T-helper 1 cell (primary cell): ENCODE measurements around the gene SLC5A1.
A peak's percentile ranks its signal among the peaks of the same experiment; 100 is the strongest.
"Not testable (repeated sequence)": the region's sequence is repeated elsewhere in the genome, so short reads cannot be mapped to it uniquely, and the experiment has no call there.

Experiments used
- DNase-seq, 5 donors: peaks; one replicate each; pipeline ENCODE4 v3.0.0-alpha.2; 2012 to 2020

Gene SLC5A1

DNA sequence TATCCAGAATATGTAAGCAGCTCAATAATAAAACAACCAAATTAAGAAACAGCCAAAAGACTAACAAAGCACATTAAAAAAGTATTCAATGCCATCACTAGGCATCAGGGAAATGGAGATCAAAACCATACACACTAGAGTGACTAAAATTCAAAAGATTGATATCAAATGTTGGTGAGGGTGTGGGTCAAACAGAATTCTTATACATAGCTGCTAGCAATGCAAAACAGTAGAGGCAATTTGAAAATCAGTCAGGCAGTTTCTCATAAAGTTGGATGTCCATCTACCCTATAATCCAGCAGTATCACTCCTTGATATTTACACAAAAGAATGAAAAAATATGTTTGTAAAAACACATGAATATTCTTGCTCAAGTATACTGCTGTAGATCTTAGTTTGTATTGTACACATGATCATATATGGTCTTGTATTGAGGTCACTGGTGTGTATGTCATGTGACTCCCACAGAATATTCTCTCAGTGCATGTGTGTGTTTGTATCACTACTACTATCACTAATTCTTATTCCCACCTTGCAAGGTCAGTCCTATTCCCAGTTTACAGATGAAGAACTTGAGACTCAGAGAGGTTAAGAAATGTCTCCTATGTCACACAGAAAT, 54.9 kb downstream of the SLC5A1 start:
- DNase-seq, result no peak

DNA sequence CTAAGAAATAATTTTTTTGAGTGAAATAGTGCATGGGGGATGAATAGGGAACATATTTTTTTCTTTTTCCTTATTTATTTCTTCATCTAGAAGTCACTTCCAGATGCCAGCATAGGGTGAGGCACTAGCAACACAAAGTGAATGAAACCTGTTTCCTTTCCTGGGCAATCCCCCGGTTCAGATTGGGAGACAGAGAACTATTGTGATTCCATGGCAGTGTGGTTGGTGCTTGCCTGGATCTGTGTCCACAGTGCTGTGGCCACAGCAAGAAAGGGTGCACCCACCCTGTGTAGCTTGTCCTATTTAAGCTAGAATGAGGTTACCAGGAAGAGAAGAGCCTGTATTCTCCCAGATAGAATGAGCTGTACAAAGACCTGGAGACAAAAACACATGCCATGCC, 57.6 kb downstream of the SLC5A1 start:
- no peak for DNase-seq

DNA sequence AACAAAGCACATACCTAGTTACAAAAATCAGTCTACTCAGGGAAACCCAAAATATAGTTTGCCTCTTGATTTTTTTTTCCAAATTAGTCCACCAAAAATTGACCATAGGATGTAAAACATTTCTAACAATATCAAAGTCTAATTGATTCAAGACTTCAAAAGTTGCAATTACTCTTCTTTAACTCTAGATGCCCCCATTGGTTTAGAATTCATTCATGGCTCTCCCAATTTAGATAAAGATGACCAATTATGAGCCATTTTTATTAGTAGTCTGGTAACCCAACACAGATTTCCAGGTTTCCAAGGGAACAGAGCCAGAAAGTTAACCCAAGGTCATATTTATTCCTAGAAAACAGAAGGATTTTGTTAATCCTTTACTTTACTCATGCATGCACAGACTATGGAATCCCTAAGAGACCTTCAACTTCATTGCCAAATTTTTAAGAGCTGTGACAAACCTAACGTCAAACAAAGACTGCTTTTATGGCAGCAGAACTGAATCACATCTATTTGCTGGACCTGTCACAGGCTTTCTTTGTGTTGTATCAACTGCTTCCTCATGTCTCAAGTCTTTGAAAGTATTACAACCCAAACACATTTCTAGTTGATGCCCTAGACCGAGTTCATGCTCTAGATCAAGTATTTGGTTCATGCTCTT, 60.7 kb downstream of the SLC5A1 start:
- DNase-seq, result no peak

DNA sequence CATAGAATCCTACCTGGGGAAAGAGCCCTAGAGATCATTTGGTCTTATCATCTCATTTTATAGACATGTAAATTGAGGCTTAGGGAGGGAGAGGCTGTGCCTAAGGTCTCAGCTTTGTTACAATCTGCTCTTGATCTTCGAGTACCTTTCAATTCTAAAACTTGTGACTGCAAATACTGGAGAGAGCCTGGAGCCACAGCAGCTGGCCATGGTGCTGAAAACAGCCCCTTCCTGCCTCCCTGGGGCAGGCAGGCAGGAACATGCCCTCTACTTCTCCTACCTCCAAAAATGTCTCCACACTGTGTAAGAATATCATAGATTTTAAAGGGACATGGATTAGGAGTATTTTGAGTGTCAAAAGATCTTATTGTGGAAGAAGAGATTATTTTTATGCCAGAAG, 63.9 kb downstream of the SLC5A1 start:
- no peak for DNase-seq

DNA sequence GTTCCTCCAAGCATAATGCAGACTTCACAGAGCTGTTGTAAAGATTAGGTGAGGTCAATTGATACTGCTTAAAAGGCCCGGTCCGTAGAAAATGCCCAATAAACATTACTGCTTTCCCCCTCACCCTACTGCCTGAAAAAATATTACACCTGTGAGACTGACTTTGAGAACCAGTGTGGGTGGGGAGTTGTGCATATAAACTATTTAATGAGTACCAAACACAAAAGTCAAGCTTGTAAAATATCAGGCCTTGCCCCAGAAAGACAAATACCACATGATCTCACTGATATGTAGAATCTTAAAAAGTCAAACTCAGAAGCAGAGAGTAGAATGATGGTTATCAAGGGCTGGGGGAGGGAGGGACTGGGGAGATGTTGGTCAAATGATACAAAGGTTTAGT, 69.3 kb downstream of the SLC5A1 start:
- DNase-seq, result no peak

DNA sequence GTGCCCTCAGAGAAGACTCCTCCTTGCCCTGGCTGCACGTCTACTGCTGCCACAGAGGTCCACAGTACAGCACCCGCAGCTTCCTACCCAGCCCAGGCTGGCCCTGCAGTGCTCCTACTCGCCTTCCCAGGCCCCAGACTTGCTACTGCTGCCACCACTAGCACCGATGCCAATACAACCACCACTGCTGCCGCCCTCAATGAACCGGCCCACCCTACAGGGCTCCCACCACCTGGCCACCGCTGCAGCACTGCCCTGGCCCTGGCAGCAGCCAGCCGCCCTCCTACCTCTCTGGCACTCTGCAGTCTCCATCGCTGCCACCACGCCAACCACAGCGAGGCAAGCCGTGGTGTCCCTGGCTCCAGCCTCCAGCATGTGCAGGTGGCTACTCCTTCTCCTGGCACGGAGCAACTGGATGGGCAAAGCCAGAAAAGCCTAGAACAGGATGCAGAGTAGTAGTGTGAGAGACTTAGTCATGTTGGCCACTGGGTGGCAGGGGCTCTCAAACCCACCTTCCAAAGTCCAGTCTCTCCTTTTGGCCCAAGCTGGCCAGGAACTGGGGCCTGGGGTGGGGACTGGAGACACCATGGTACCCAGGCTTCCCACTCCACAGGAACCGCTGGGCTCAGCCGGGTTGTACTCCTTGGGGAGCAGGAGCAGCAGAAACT, 76.6 kb downstream of the SLC5A1 start:
- DNase-seq, result no peak

DNA sequence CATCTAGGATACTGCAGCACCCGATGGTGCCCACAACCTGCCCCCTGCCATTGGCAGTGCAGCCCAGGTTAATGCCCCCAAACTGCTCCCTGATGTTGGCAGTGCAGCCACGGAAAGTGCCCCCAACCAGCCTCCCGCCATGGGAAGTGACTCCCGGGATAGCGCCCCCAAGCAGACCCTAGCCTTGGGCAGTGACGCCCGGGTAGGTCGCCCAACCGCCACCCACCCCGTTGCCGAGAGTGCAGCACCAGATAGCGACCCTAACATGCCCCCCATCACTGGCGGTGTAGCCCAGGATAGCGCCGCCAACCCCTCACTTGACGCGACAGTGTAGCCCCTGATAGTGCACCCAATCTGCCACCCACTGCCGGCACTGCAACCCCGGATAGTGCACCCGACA, 77.5 kb downstream of the SLC5A1 start:
- no peak for DNase-seq

DNA sequence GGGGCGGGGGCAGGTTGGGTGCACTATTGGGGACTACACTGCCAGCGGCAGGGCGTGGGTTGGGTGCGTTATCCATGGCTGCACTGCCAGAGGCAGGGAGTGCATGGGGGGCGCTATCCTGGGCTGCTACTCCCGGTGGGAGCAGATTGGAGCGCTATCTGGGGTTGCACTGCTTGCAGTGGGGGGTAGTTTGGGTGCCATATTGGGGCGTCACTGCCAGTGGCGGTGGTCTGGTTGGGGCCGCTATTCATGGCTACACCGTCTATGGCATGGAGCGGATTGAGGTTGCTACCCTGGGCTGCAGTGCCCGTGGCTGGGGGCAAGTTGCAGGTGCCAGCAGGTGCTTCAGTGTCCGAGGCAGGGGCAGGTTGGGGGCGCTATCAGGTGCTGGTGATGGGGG, 79.8 kb downstream of the SLC5A1 start:
- DNase-seq, result no peak

DNA sequence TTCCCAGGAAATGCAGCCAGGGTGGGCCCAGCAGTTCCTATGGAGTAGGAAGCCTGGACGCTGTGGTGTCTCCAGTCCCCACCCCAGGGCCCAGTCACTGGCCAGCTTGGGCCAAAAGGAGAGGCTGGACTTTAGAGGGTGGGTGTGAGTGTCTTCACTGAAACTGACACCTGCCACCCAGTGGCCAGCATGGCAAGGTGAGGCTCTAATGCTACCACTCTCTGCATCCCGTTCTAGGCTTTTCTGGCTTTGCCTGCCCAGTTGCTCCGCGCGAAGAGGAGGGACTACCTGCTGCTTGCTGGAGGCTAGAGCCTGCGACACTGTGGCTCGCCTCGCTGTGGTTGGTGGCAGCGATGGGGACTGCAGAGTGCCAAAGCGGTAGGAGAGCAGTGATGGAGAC, 80.6 kb downstream of the SLC5A1 start:
- DNase-seq, result no peak

DNA sequence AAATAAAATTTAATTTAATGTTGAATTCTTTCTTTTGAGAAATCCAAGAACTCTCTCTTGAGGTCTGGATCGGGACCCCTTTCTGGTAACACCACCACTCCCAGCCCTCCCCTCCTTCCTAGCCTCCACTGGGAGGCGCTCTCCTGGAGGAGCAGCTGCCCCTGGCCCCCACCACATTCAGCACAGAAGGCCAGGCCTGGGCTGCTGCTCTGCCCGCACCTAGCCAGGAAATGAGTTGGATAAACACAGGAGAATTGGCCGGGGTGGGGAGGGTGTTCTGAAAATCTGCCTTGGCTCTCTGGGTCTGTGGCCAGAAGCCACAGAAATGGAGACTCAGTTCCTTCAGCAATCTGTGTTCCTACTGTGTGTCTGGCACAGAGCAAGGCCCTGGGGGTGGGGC, 84.8 kb downstream of the SLC5A1 start:
- DNase-seq, result no peak

DNA sequence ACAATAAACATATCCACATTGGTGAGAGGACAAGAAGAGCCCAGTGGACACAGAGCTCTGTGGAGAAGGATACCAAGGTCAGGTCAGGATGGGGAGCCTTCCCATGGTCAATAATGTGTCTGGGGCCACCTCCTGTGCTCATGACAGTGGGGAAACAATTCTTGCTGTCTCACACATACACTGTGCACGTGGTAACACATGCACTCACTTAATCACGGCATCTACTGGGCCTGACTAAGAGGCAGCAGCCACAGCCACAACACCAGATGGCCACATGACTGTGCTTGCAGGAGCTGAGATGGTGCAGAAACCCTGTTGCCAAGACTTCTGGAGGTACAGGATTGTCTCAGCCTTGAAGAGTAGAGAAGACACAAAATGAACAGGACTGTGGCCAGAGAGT, 87.4 kb downstream of the SLC5A1 start:
- no peak for DNase-seq

DNA sequence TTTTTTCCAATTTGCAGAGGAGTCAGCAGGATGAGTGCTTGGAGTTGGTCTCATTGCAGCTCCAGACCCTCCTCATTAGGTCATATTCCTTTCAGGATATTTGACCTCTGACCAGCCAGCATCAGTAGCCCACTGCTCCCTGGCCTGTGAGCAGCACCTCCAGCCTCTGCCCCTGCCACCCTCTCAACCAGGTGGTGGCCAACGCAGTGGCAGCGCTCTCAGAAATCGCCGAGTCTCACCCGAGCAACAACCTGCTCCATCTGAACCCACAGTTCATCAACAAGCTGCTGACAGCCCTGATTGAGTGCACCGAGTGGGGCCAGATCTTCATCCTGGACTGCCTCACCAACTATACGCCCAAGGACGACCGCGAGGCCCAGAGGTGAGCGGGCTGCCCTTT, 89.1 kb downstream of the SLC5A1 start:
- no peak for DNase-seq

DNA sequence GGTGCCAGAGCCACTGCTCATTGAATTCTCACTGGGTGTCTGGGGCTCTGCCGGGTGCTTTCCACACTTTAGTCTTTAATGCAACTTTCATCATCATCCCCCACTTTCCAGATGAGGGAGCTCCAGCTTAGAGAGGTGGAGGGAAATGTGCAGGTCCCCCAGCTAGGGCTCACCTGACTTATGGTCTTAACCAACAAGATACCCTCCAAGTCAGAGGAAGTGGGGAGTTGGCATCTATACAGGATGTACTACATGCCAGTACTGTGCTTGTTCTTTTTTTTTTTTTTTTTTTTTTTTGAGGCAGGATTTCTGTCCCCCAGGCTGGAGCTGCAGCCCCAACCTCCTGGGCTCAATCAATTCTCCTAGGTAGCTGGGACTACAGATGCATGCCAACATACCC, 89.7 kb downstream of the SLC5A1 start:
- DNase-seq, result no peak

DNA sequence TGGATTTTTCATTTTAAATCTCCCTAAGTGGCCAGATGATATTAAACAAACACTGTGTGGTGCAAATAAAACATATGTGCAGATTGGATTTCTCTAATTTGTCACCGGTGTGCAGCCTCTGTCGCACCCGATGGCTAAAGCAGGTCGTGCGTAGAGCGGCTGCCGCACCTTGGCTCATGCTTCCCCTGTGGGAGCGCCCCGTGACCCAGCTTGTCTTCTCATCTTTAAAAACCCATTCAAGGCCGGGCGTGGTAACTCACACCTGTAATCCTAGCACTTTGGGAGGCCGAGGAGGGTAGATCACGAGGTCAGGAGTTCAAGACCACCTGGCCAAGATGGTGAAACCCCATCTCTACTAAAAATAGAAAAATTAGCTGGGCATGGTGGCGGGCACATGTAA, 91.7 kb downstream of the SLC5A1 start:
- not testable (repeated sequence) for DNase-seq

DNA sequence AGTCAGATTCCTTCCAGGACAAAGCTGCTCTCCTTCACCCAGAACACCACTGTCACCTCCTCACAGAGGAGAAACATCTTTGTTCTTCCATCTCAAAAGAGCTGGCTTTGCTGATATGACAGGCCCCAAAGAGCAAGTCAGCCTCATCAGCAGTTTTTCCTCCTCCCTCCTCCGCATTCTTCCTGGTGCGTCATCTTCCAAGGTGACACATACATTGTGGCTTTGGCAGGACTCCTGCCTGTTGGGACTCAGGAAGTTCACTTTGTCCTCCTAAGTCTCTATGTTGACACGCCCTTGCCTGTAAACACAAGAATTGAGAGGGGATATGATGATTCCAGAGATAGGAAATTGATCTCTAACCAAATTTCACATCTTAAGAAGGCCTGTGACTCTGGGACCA, 92.9 kb downstream of the SLC5A1 start:
- DNase-seq, result not testable (repeated sequence)

DNA sequence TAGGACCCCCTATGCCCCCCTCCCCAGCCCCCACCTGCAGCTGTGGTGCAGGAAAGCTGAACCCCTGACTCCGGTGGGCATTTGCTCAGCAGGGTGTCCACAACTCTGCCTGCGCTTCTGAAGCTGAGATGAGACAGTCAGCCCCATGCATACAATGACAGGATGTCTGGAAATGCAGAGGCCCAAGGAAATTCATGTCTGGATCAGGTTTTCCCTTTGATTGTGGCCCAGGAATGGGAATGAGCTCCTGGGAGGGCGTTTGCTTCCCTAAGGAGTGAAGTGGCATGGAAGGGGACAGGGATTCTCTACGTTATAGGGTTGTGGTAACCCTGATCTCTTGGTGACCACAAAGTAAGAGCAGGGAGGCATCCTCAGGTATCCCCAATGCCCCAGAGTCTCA, 93.8 kb downstream of the SLC5A1 start:
- not testable (repeated sequence) for DNase-seq

DNA sequence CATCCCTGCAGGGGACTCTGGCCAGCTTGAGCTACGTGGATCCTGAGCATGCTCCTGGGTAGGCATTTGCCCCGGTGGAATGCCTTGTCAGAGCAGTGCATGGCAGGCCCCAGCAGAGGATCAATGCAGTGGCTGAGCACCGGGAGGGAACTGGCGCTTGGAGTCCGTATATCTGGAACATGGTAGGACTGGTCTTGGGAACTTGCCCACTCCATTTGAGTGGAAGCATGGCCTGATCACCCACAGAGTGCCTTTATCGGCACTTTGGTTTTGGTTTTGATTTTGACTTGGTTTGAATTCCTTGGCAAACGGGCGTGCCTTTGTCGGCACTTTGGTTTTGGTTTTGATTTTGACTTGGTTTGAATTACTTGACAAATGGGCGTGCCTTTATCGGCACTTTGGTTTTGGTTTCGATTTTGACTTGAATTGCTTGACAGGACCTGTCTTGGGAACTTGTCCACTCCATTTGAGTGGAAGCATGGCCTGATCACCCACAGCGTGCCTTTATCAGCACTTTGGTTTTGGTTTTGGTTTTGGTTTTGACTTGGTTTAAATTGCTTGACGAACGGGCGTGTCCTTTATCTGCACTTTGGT, 94.8 kb downstream of the SLC5A1 start:
- peak in 3 of 5 donors; percentile 14 to 91 (median 51) for DNase-seq

DNA sequence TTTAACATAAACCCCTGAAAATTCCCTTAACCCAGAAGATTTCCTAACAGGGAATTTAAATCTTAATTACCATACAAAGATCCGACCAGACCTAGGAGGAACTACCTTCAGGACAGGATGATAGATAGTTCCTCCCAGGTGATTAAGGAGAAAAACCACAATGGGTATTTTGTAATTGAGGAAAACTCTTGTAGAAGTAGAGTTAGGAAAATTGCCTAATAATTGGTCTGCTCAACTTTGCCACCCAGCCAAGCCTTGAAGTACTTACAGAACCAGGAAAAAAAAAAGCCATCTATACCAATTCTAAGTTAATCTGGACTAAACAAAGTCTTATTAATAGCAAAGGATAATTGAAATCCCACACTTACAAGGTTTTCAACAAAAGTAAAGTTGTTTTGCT, 95.5 kb downstream of the SLC5A1 start:
- DNase-seq, result not testable (repeated sequence)

DNA sequence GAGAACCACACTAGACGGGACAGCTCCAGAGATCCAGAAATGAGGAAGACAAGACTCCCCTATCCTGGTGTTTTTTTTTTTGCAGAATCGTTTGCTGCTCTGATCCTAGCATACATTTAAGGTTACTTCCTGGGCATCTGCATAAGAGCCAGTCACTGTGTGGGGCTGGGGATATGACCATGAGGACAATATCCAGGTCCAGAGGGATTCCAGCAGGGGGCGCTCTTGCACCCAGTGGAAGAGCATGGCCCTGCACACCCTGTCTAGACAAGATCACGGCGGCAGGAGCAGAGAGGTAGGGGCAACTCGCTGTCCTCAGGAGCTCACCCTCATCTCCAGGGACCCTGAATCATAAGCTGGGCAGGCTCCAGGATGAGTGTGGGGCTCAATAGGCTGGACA, 97.6 kb downstream of the SLC5A1 start:
- DNase-seq, result peak in 1 of 5 donors; percentile 14

DNA sequence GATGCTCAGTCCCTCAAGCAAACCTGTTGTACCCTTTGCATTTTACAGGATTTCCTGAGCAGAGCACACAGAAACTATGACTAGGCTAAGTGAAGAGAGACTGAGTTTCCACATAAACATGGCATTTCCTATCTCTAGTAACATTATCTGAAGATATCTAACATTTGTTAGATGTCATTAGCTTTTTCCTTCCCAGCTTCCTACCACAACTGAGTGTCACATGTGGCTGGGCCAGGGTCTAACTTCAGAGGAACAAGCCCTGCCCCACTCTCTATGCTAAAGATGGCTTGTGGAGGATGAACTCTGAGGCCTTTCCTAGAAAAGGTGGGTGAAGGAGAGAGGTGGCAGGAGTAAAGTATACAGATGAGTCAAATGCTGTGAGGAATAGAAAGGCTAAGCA, 99.5 kb downstream of the SLC5A1 start:
- DNase-seq, result peak in 1 of 5 donors; percentile 50

DNA sequence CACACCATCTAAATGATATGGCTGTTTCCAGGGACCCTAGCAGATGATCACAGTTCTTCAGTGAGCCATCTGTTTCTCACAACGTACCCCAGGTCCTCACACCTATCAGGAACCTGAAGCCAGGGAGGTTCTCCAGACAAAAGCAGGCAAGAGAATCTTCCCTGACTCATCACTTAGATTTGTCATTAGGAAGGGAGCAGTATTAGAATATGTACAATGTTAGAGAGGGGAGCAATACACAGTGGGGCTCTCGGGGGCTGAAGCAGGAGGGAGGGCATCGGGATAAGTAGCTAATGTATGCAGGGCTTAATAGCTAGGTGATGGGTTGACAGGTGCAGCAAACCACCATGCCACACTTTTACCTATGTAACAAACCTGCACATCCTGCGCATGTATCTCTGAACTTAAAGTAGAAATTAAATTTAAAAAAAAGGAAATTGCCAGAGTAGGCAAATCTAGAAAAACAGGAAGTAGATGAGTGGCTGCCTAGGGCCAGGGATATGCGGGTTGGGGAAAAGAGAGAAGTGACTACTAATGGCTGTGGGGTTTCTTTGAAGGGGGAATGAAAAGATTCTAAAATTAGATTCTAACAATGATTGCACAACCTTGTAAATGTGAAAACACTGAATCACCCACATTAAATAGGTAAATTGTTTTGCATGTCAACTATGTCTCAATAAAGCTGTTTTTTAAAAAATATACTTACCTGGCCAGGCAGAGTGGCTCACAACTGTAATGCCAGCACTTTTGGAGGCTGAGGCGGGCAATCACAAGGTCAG, 101.6 kb downstream of the SLC5A1 start:
- DNase-seq, result no peak

DNA sequence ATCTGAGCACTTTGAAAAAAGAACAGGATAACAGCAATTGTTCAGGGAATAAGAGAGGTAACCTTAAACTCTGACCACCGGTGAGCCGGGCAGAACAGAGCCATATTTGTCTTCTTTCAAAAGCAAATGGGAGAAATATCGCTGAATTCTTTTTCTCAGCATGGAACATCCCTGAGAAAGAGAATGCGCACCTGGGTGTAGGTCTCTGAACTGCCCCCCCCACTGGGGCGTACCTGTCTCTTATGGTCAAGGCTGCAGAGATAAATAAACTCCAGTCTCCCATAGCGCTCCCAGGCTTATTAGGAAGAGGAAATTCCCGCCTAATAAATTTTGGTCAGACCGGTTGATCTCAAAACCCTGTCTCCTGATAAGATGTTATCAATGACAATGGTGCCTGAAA, 104.1 kb downstream of the SLC5A1 start:
- not testable (repeated sequence) for DNase-seq

DNA sequence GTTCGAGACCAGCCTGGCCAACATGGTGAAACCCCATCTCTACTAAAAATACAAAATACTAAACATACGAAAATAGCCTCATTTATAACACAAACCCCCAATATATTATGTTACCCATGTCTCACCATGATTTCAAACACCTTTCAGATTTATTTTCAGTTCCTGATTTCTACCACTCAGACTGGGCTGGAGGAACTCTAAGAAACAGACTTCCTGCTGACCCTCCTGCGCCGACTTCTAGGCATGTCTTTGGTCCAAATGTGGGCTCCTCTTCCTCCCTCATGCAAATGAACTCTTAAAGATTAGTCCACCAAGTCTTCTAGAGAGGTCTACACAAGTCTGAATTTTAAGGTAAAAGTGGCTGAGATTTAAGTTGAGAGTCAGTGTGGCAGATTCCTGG, 105.3 kb downstream of the SLC5A1 start:
- not testable (repeated sequence) for DNase-seq
